Vagina (tissue), 2 donors: ENCODE measurements around the gene MDFIC.

Source experiments
- POLR2AphosphoS5 ChIP-seq, 2 donors: sonication (generic); formaldehyde crosslinking; IDR thresholded peaks; one replicate each; pipeline ENCODE4 v1.9.0; 2017; ENCODE audit warnings: antibody characterized with exemption in 2 of 2, mild to moderate bottlenecking in 2 of 2, low read depth in 1 of 2; ENCODE audit not compliant: insufficient read depth in 1 of 2
- TF ChIP-seq, protein P1 (sequence below), 3 experiments: fragments of 450-650 bp in 2 of 3; fragments of 200-600 bp in 1 of 3; sonication (generic) in 1 of 3; IDR thresholded peaks; one replicate each; pipeline ENCODE4 v1.5.1; 2017 to 2019; ENCODE audit warnings: antibody characterized with exemption in 3 of 3, mild to moderate bottlenecking in 2 of 3, moderate library complexity in 2 of 3

DNA sequence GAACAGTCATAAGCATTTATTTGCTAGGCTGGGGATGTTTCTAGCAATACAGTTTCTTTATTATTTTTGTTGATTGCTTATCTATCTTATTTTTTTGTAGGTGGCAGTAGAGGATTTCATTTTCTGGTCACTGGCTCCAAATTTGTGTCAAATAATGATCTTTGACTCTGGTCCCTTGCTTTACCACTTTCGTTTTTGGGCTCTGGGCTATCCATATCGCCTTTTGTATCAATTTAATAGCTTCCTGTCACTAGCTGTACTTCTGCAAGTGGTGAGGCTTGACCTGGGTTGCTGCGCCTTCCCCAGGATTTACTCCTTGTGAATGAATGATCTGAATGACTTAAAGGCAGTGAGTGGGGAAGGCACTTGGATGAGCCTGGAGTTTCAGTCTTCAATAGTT lies 48.4 kb downstream of the MDFIC start:
- TF ChIP-seq, protein P1, sequence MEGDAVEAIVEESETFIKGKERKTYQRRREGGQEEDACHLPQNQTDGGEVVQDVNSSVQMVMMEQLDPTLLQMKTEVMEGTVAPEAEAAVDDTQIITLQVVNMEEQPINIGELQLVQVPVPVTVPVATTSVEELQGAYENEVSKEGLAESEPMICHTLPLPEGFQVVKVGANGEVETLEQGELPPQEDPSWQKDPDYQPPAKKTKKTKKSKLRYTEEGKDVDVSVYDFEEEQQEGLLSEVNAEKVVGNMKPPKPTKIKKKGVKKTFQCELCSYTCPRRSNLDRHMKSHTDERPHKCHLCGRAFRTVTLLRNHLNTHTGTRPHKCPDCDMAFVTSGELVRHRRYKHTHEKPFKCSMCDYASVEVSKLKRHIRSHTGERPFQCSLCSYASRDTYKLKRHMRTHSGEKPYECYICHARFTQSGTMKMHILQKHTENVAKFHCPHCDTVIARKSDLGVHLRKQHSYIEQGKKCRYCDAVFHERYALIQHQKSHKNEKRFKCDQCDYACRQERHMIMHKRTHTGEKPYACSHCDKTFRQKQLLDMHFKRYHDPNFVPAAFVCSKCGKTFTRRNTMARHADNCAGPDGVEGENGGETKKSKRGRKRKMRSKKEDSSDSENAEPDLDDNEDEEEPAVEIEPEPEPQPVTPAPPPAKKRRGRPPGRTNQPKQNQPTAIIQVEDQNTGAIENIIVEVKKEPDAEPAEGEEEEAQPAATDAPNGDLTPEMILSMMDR (IDR thresholded peaks at IDR 0.05), result no peak
- no peak for TF ChIP-seq POLR2AphosphoS5 (IDR thresholded peaks at IDR 0.05; ENCODE audit: insufficient read depth in 1 of 2, low read depth in 1 of 2)
